ENCODE data around the gene CBLL1.

GRCh38 chr7:107754642-107755041, 10.7 kb downstream of the CBLL1 start:
- TF ChIP-seq, protein P1, sequence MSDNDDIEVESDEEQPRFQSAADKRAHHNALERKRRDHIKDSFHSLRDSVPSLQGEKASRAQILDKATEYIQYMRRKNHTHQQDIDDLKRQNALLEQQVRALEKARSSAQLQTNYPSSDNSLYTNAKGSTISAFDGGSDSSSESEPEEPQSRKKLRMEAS (IDR thresholded peaks at IDR 0.05; ENCODE audit: low read depth, low read length): no peak
- no peak for TF ChIP-seq EP300 (IDR thresholded peaks at IDR 0.05; ENCODE audit: borderline replicate concordance in 1 of 2, control insufficient read depth in 1 of 2, low read depth in 2 of 2, low read length in 2 of 2)
- no peak for TF ChIP-seq RELA (IDR thresholded peaks at IDR 0.05; ENCODE audit: borderline replicate concordance, partially characterized antibody)
- TF ChIP-seq TAF1 (IDR thresholded peaks at IDR 0.05; ENCODE audit: borderline replicate concordance, low read depth, low read length): no peak
- no peak for TF ChIP-seq RFX5 (IDR thresholded peaks at IDR 0.05; ENCODE audit: low read depth, low read length)
- TF ChIP-seq FOS (IDR thresholded peaks at IDR 0.05; ENCODE audit: borderline replicate concordance, extremely low read depth, insufficient read length): no peak
- no peak for TF ChIP-seq USF1 (IDR thresholded peaks at IDR 0.05; ENCODE audit: borderline replicate concordance, extremely low read length, insufficient read depth, low read depth, low read length)
- no peak for TF ChIP-seq CREM (IDR thresholded peaks at IDR 0.05; ENCODE audit: low read depth)
- TF ChIP-seq RB1 (IDR thresholded peaks at IDR 0.05; ENCODE audit: borderline replicate concordance): no peak
- no peak for TF ChIP-seq POLR2AphosphoS5 (IDR thresholded peaks at IDR 0.05; ENCODE audit: low read length)
